GM12878 (cell line): Measurements from ENCODE around the gene NUP93. TPM values are rescaled to one million over a fixed set of nuclear protein-coding genes. Genes with fewer than 3 reads are reported as not detected.

Experiments used
- ATAC-seq: fragments of 200-7000 bp; cut with Tn5 transposase; 3 replicates; pipeline ENCODE4 v1.9.1; 2020; ENCODE audit warnings: mild to moderate bottlenecking, moderate library complexity
- BruUV-seq: library from RNA; stranded (reverse); fragments of 400-500 nt; replicated peaks from 2 replicates; lab custom pipeline; 2021; lab: Mats Ljungman, UMichigan
- CTCF ChIA-PET: fragments of 300-600 bp; sonication (Branson Sonifier 250); formaldehyde crosslinking; extraction: SDS; loops from one replicate; lab custom pipeline; 2021; ENCODE audit warnings: inconsistent platforms; lab: Yijun Ruan, JAX
- POLR2A ChIA-PET: fragments of 350-600 bp; formaldehyde crosslinking; extraction: SDS; loops from one replicate; lab custom pipeline; 2021; ENCODE audit warnings: inconsistent platforms; lab: Charles Lee
- RAD21 ChIA-PET: fragments of 300-600 bp; sonication (Branson Sonifier 250); formaldehyde crosslinking; loops from one replicate; lab custom pipeline; 2023; ENCODE audit warnings: antibody characterized with exemption; ENCODE audit not compliant: unreplicated experiment; lab: Charles Lee
- SMC1A ChIA-PET: fragments of 300-600 bp; sonication (Branson Sonifier 250); formaldehyde crosslinking; loops from one replicate; lab custom pipeline; 2023; ENCODE audit not compliant: unreplicated experiment, uncharacterized antibody; lab: Charles Lee
- DNase-seq: peaks from one replicate; pipeline ENCODE4 v3.0.0-alpha.2; 2011; ENCODE audit warnings: low read depth, low spot score
- FAIRE-seq: peaks from 3 replicates; lab custom pipeline; 2011; peaks lifted over from hg19 to GRCh38; lab: Jason Lieb, UNC
- H2AFZ ChIP-seq: 2 replicates; pipeline ENCODE4 v1.6.0; 2011; ENCODE audit warnings: low read depth, low read length, control low read depth; ENCODE audit not compliant: control insufficient read depth
- H3K27ac ChIP-seq: 2 replicates; pipeline ENCODE4 v1.5.1; 2011; ENCODE audit warnings: control low read depth; ENCODE audit not compliant: control insufficient read depth, insufficient read depth
- H3K27me3 ChIP-seq, 2 experiments: replicated peaks in 1 of 2; 2 replicates each; pipeline versions ENCODE4 v1.6.0 to v1.6.1; 2011; ENCODE audit warnings: low read length in 1 of 2; ENCODE audit not compliant: control insufficient read depth in 2 of 2, insufficient read depth in 2 of 2
- H3K36me3 ChIP-seq, 2 experiments: 2 replicates each; pipeline ENCODE4 v1.5.1; 2011; ENCODE audit warnings: low read length in 1 of 2; ENCODE audit not compliant: control insufficient read depth in 2 of 2, insufficient read depth in 2 of 2
- H3K4me1 ChIP-seq: 2 replicates; pipeline ENCODE4 v1.6.1; 2011; ENCODE audit warnings: mild to moderate bottlenecking, low read length, moderate library complexity, mixed read lengths; ENCODE audit not compliant: control insufficient read depth, insufficient read depth
- H3K4me2 ChIP-seq: 2 replicates; pipeline ENCODE4 v1.6.0; 2011; ENCODE audit warnings: control low read depth; ENCODE audit not compliant: control insufficient read depth, insufficient read depth
- H3K4me3 ChIP-seq: fragments of 200-600 bp; sonication (generic); 2 replicates; pipeline ENCODE4 v1.5.1; 2016
- H3K79me2 ChIP-seq: 2 replicates; pipeline ENCODE4 v1.6.0; 2011; ENCODE audit warnings: low read length; ENCODE audit not compliant: control insufficient read depth, insufficient read depth
- H3K9ac ChIP-seq: 2 replicates; pipeline ENCODE4 v1.8.0; 2011; ENCODE audit warnings: low read length, control low read depth, mixed read lengths; ENCODE audit not compliant: control insufficient read depth, insufficient read depth
- H3K9me3 ChIP-seq: replicated peaks from 3 replicates; pipeline ENCODE4 v1.5.1; 2011; ENCODE audit warnings: mild to moderate bottlenecking, low read length; ENCODE audit not compliant: control insufficient read depth, insufficient read depth
- H4K20me1 ChIP-seq: 2 replicates; pipeline ENCODE4 v1.6.0; 2011; ENCODE audit not compliant: control insufficient read depth, insufficient read depth
- ATF7 ChIP-seq: fragments of 450-650 bp; IDR thresholded peaks from 2 replicates; pipeline ENCODE4 v1.6.1; 2016; ENCODE audit warnings: low read depth, mild to moderate bottlenecking
- CHD4 ChIP-seq: fragments of 200-600 bp; sonication (generic); IDR thresholded peaks from 2 replicates; pipeline ENCODE4 v1.6.1; 2016; ENCODE audit warnings: mild to moderate bottlenecking
- E2F8 ChIP-seq: fragments of 450-650 bp; IDR thresholded peaks from 2 replicates; pipeline ENCODE4 v1.6.1; 2018; ENCODE audit warnings: mild to moderate bottlenecking, low read depth, moderate library complexity; ENCODE audit not compliant: partially characterized antibody
- EZH2 ChIP-seq: IDR thresholded peaks from 2 replicates; pipeline ENCODE4 v1.6.1; 2012; ENCODE audit warnings: low read depth, mild to moderate bottlenecking, control low read depth, inconsistent platforms, low read length, borderline replicate concordance; ENCODE audit not compliant: control insufficient read depth
- IKZF1 ChIP-seq: fragments of 450-650 bp; conservative IDR thresholded peaks from 2 replicates; pipeline ENCODE4 v1.6.1; 2017; ENCODE audit warnings: antibody characterized with exemption, mild to moderate bottlenecking
- NBN ChIP-seq: fragments of 450-650 bp; IDR thresholded peaks from 2 replicates; pipeline ENCODE4 v1.6.1; 2016
- NRF1 ChIP-seq: conservative IDR thresholded peaks from 2 replicates; pipeline ENCODE4 v1.6.1; 2011; ENCODE audit warnings: mild to moderate bottlenecking, low read depth, low read length, improper control_type of control experiment
- POLR2AphosphoS5 ChIP-seq: IDR thresholded peaks from 2 replicates; pipeline ENCODE4 v1.6.1; 2011; ENCODE audit warnings: mild to moderate bottlenecking, low read length, inconsistent platforms
- RAD21 ChIP-seq: IDR thresholded peaks from 2 replicates; pipeline ENCODE4 v1.6.1; 2011; ENCODE audit warnings: mild to moderate bottlenecking, low read depth, low read length, moderate library complexity; ENCODE audit not compliant: insufficient read depth
- SRF ChIP-seq, 2 experiments: IDR thresholded peaks; 2 replicates each; pipeline ENCODE4 v1.6.1; 2011; ENCODE audit warnings: low read depth in 2 of 2, low read length in 2 of 2, mild to moderate bottlenecking in 1 of 2, moderate library complexity in 1 of 2
- ZBED1 ChIP-seq: IDR thresholded peaks from 2 replicates; pipeline ENCODE4 v1.6.1; 2016; ENCODE audit warnings: borderline replicate concordance
- ZZZ3 ChIP-seq: IDR thresholded peaks from 2 replicates; pipeline ENCODE4 v1.6.1; 2011; ENCODE audit warnings: low read depth; ENCODE audit not compliant: control insufficient read depth, insufficient read length
- WGBS: methylation state at CpG from one replicate; pipeline ENCODE4 v1.1.6; 2016; ENCODE audit warnings: low lambda C conversion rate; ENCODE audit not compliant: insufficient replicate concordance, insufficient coverage; ENCODE audit errors: missing lambda C conversion rate; 5-methylcytosine and 5-hydroxymethylcytosine counted together
- in situ Hi-C: fragments of 300-500 bp; cut with MboI; formaldehyde crosslinking; loops from 9 replicates; pipeline ENCODE4 v1.14.3; 2018; ENCODE audit warnings: mixed read lengths
- intact Hi-C: fragments of 100-400 bp; cut with micrococcal nuclease; formaldehyde crosslinking; loops from one replicate; pipeline ENCODE4 v1.14.2; 2022; ENCODE audit not compliant: unreplicated experiment
- polyA plus RNA-seq, 11 experiments: library from polyadenylated mRNA; depleted of rRNA in 4 of 11; unstranded in 6 of 11; stranded (reverse) in 5 of 11; fragments of >200 nt; fragmentation: Nextera tagmentation in 4 of 11; fragmentation: Illumina TruSeq in 1 of 11; extraction: Ambion mirVana in 4 of 11; extraction: Trizol in 1 of 11; gene quantifications; 1 replicate in 1 of 11; 2 replicates in 10 of 11; pipeline versions ENCODE4 v1.2.1 to v1.2.3, GENCODE V29; 2011 to 2016; ENCODE audit warnings: inconsistent platforms in 2 of 11, missing spikeins in 2 of 11, low read depth in 1 of 11
- total RNA-seq, 4 experiments: library from RNA; depleted of rRNA in 3 of 4; stranded (reverse); fragments of >200 nt in 3 of 4; fragmentation: Illumina TruSeq in 1 of 4; extraction: Trizol in 1 of 4; gene quantifications; 2 replicates each; pipeline versions ENCODE4 v1.2.1 to v1.2.3, GENCODE V29; 2013 to 2021
- TF ChIP-seq, protein P1 (sequence below): IDR thresholded peaks from 2 replicates; pipeline ENCODE4 v1.6.1; 2012; ENCODE audit warnings: mild to moderate bottlenecking, low read depth, low read length
- TF ChIP-seq, protein P2 (sequence below): fragments of 450-650 bp; formaldehyde crosslinking; IDR thresholded peaks from 2 replicates; pipeline ENCODE4 v1.5.0; 2022; ENCODE audit warnings: mild to moderate bottlenecking, missing genetic modification characterization

The NUP93 gene
- total and polyA plus RNA-seq, 10 of the 15 experiments (the other 5 are each of a cell fraction or from before 2014, with no cell fraction given): 82.2 to 175 (median 101) TPM

GRCh38 chr16:56888806-56889205 lies 158.9 kb downstream of the NUP93 start:
- in situ Hi-C loops: no loop called here
- no peak overlapping the region for H3K4me3 ChIP-seq
- 0 out of 2 replicates have a peak overlapping the region, but pooled peaks have one; percentile 15 for H3K4me2 ChIP-seq
- ChIA-PET RAD21 (interaction anchor here (0.7 to 1.9 kb wide), 13 partner anchors 13 to 62 kb away, joined by 3 to 10 read pairs (median 4); no protein-coding TSS in a partner anchor), POLR2A (interaction anchor here (0.6 to 2.0 kb wide), 4 partner anchors 8 to 92 kb away, joined by 4 to 14 read pairs (median 6); no protein-coding TSS in a partner anchor), CTCF (interaction anchor here (0.8 to 2.8 kb wide), 8 partner anchors 14 to 63 kb away, joined by 3 to 18 read pairs (median 4); no protein-coding TSS in a partner anchor), SMC1A (interaction anchor here (0.6 to 2.7 kb wide), 8 partner anchors 19 to 59 kb away, joined by 4 to 26 read pairs (median 6); no protein-coding TSS in a partner anchor)
- H3K27ac ChIP-seq: no peak overlapping the region
- ATAC-seq (peak; percentile 94), FAIRE-seq (peak; percentile 61), DNase-seq (peak; percentile 61)
- peaks cover 8% of the 10 kb centered on the region for H3K4me1 ChIP-seq
- intact Hi-C loops: loop anchor here (2.0 kb wide), 3 partner anchors 18 to 42 kb away; no protein-coding TSS in a partner anchor
- no peak overlapping the region for H2AFZ ChIP-seq
- H4K20me1 ChIP-seq: no peaks in the 10 kb centered on the region
- no peaks in the 10 kb centered on the region for H3K9me3 ChIP-seq
- H3K27me3 ChIP-seq: no peaks in the 10 kb centered on the region
- H3K79me2 ChIP-seq: no peaks in the 10 kb centered on the region
- no peaks in the 10 kb centered on the region for H3K36me3 ChIP-seq
- BruUV-seq: no TSS peak
- 2% methylated on average over 7 of the region's 7 CpGs for WGBS
- H3K9ac ChIP-seq: no peak overlapping the region
- TF ChIP-seq CHD4 (no peak), EZH2 (no peak), ZBED1 (no peak), RAD21 (0 out of 2 replicates have a peak, but pooled peaks have one; percentile 37), ZZZ3 (no peak), ATF7 (no peak), E2F8 (no peak), NRF1 (no peak), NBN (peak; percentile 70; the same call in 1 of the 2 replicates), IKZF1 (peak; percentile 97), SRF (IDR thresholded peaks at IDR 0.05; ENCODE audit: low read depth in 2 of 2, low read length in 2 of 2) (no peak), POLR2AphosphoS5 (no peak)
- TF ChIP-seq, protein P1, sequence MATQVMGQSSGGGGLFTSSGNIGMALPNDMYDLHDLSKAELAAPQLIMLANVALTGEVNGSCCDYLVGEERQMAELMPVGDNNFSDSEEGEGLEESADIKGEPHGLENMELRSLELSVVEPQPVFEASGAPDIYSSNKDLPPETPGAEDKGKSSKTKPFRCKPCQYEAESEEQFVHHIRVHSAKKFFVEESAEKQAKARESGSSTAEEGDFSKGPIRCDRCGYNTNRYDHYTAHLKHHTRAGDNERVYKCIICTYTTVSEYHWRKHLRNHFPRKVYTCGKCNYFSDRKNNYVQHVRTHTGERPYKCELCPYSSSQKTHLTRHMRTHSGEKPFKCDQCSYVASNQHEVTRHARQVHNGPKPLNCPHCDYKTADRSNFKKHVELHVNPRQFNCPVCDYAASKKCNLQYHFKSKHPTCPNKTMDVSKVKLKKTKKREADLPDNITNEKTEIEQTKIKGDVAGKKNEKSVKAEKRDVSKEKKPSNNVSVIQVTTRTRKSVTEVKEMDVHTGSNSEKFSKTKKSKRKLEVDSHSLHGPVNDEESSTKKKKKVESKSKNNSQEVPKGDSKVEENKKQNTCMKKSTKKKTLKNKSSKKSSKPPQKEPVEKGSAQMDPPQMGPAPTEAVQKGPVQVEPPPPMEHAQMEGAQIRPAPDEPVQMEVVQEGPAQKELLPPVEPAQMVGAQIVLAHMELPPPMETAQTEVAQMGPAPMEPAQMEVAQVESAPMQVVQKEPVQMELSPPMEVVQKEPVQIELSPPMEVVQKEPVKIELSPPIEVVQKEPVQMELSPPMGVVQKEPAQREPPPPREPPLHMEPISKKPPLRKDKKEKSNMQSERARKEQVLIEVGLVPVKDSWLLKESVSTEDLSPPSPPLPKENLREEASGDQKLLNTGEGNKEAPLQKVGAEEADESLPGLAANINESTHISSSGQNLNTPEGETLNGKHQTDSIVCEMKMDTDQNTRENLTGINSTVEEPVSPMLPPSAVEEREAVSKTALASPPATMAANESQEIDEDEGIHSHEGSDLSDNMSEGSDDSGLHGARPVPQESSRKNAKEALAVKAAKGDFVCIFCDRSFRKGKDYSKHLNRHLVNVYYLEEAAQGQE: no peak
- TF ChIP-seq, protein P2, sequence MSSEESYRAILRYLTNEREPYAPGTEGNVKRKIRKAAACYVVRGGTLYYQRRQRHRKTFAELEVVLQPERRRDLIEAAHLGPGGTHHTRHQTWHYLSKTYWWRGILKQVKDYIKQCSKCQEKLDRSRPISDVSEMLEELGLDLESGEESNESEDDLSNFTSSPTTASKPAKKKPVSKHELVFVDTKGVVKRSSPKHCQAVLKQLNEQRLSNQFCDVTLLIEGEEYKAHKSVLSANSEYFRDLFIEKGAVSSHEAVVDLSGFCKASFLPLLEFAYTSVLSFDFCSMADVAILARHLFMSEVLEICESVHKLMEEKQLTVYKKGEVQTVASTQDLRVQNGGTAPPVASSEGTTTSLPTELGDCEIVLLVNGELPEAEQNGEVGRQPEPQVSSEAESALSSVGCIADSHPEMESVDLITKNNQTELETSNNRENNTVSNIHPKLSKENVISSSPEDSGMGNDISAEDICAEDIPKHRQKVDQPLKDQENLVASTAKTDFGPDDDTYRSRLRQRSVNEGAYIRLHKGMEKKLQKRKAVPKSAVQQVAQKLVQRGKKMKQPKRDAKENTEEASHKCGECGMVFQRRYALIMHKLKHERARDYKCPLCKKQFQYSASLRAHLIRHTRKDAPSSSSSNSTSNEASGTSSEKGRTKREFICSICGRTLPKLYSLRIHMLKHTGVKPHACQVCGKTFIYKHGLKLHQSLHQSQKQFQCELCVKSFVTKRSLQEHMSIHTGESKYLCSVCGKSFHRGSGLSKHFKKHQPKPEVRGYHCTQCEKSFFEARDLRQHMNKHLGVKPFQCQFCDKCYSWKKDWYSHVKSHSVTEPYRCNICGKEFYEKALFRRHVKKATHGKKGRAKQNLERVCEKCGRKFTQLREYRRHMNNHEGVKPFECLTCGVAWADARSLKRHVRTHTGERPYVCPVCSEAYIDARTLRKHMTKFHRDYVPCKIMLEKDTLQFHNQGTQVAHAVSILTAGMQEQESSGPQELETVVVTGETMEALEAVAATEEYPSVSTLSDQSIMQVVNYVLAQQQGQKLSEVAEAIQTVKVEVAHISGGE (CRISPR knock-in tag): no peak
